Nephron (organoid): Measurements from ENCODE around the gene POLR3K.

Experiments used
- H3K27ac Mint-ChIP-seq, 3 experiments: 2 replicates each; pipeline ENCODE4 v1.8.0; 2020; ENCODE audit warnings: mixed read lengths in 3 of 3, mild to moderate bottlenecking in 2 of 3, moderate library complexity in 1 of 3
- H3K27me3 Mint-ChIP-seq: 2 replicates; pipeline ENCODE4 v1.8.0; 2021; ENCODE audit warnings: low read depth, mild to moderate bottlenecking, moderate library complexity, mixed read lengths
- H3K36me3 Mint-ChIP-seq: 2 replicates; pipeline ENCODE4 v1.8.0; 2020; ENCODE audit warnings: low read depth, mixed read lengths
- H3K4me1 Mint-ChIP-seq: 2 replicates; pipeline ENCODE4 v1.8.0; 2020; ENCODE audit warnings: mixed read lengths
- H3K4me3 Mint-ChIP-seq, 3 experiments: 2 replicates each; pipeline ENCODE4 v1.8.0; 2020; ENCODE audit warnings: mild to moderate bottlenecking in 3 of 3, mixed read lengths in 3 of 3, moderate library complexity in 2 of 3
- H3K9me3 Mint-ChIP-seq: 2 replicates; pipeline ENCODE4 v1.8.0; 2020; ENCODE audit warnings: mixed read lengths
- CTCF ChIP-seq, 3 experiments: fragments of 200-600 bp; sonication (generic); IDR thresholded peaks; one replicate each; pipeline ENCODE4 v1.5.0; 2021; ENCODE audit warnings: antibody characterized with exemption in 3 of 3; ENCODE audit not compliant: unreplicated experiment in 3 of 3

The POLR3K gene

GRCh38 chr16:88613-89012 is 35.2 kb upstream of the POLR3K start:
- no peak overlapping the region for H3K4me3 Mint-ChIP-seq
- H3K9me3 Mint-ChIP-seq = no peaks in the 10 kb centered on the region
- no peak overlapping the region for H3K27ac Mint-ChIP-seq
- H3K27me3 Mint-ChIP-seq = no peaks in the 10 kb centered on the region
- H3K36me3 Mint-ChIP-seq = peaks cover 14% of the 10 kb centered on the region
- H3K4me1 Mint-ChIP-seq = peaks cover 10% of the 10 kb centered on the region
- TF ChIP-seq CTCF (IDR thresholded peaks at IDR 0.05; ENCODE audit: unreplicated experiment in 3 of 3) = no peak

- Mint-ChIP-seq H3K9me3 (no peaks in the 10 kb centered on the region), H3K27ac (no peak overlapping the region), H3K36me3 (peaks cover 15% of the 10 kb centered on the region), H3K27me3 (no peaks in the 10 kb centered on the region), H3K4me3 (no peak overlapping the region), H3K4me1 (peaks cover 8% of the 10 kb centered on the region)
- no peak for TF ChIP-seq CTCF (IDR thresholded peaks at IDR 0.05; ENCODE audit: unreplicated experiment in 3 of 3)
Observed at GRCh38 chr16:86483-86952, 33.1 kb upstream of the POLR3K start.

GRCh38 chr16:85865-86264 is 32.5 kb upstream of the POLR3K start:
- no peak for TF ChIP-seq CTCF (IDR thresholded peaks at IDR 0.05; ENCODE audit: unreplicated experiment in 3 of 3)
- H3K27ac Mint-ChIP-seq = no peak overlapping the region
- peaks cover 15% of the 10 kb centered on the region for H3K36me3 Mint-ChIP-seq
- H3K4me1 Mint-ChIP-seq = peaks cover 8% of the 10 kb centered on the region
- H3K9me3 Mint-ChIP-seq = no peaks in the 10 kb centered on the region
- no peak overlapping the region for H3K4me3 Mint-ChIP-seq
- no peaks in the 10 kb centered on the region for H3K27me3 Mint-ChIP-seq

- Mint-ChIP-seq H3K9me3 (no peaks in the 10 kb centered on the region), H3K36me3 (peaks cover 12% of the 10 kb centered on the region)
- TF ChIP-seq CTCF (IDR thresholded peaks at IDR 0.05; ENCODE audit: unreplicated experiment in 3 of 3) = no peak
Observed at GRCh38 chr16:85407-85782, 32.0 kb upstream of the POLR3K start.

GRCh38 chr16:84718-85406 is 31.5 kb upstream of the POLR3K start:
- Mint-ChIP-seq H3K9me3 (no peaks in the 10 kb centered on the region), H3K4me1 (peaks cover 8% of the 10 kb centered on the region), H3K4me3 (no peak overlapping the region), H3K27me3 (no peaks in the 10 kb centered on the region), H3K27ac (peak overlapping the region in 1 of 3 experiments; percentile 50), H3K36me3 (peaks cover 9% of the 10 kb centered on the region)
- TF ChIP-seq CTCF (IDR thresholded peaks at IDR 0.05; ENCODE audit: unreplicated experiment in 3 of 3) = no peak

More at GRCh38 chr16:85407-85782, 32.0 kb upstream of the POLR3K start:
- Mint-ChIP-seq H3K27ac (no peak overlapping the region), H3K4me3 (no peak overlapping the region), H3K4me1 (peaks cover 8% of the 10 kb centered on the region), H3K27me3 (no peaks in the 10 kb centered on the region)
